ENCODE results near the gene KRT79.

The KRT79 gene

DNA sequence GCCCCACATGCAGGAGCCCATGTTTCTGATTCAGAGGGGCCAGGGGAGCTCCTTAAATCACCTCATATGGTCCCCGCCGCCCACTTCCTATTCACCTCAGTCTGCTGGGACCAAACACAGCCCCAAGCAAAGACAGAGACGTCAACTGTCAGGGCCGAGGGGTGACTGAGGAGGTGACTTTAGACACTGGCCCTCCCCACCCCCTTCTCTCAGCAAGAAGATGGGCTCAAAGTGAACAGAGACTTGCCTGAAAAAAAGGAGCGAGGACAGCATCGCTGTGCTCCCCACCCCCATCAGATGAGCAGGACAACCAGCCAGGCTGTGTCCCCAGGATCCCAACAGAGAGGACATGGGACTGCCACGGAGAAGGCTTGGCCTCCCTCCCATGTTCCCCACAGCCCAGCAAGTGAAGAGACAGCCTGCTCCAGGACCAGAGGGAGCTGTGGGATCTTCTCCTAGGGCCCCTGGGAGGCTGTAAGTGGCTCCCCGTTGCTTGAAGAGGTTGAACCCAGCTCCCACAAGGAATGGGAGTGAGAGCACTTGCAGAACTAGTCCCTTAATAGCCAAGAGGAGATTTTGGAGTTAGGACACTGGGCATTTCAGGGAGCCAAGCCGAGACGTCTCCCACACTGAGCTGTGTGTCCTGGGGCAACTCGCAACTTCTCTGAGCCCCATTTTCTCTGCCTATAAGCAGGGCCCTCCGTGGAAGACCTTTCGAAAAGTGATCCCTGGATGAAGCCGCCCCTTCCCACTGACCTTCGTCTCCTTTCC, 1.3 kb upstream of the KRT79 start:
- DNase-seq (ENCODE audit: low read depth), result no peak

DNA sequence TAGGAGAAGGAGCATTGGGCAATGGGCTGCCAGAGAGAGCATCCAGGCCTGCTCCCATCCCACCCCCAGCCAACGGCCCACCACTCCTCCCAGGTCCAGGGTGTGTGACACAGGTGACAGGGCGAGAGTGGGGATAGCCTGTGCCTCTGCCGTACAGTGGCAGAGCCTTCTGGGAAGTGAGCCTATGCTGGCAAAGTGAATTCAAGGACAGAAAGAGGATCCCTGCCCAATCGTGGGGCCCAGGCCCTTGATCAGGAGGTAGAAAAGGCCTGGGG, 553 bp upstream of the KRT79 start:
- no peak for DNase-seq (ENCODE audit: low read depth)

GRCh38 chr12:52832985-52833905, 866 bp downstream of the KRT79 start:
- DNase-seq (ENCODE audit: low read depth), result no peak

- DNase-seq (ENCODE audit: low read depth), result no peak
These were observed 1.7 kb downstream of the KRT79 start for GRCh38 chr12:52832451-52832850.

- no peak for DNase-seq (ENCODE audit: low read depth)
These were observed 2.9 kb downstream of the KRT79 start for GRCh38 chr12:52831251-52831650.

DNA sequence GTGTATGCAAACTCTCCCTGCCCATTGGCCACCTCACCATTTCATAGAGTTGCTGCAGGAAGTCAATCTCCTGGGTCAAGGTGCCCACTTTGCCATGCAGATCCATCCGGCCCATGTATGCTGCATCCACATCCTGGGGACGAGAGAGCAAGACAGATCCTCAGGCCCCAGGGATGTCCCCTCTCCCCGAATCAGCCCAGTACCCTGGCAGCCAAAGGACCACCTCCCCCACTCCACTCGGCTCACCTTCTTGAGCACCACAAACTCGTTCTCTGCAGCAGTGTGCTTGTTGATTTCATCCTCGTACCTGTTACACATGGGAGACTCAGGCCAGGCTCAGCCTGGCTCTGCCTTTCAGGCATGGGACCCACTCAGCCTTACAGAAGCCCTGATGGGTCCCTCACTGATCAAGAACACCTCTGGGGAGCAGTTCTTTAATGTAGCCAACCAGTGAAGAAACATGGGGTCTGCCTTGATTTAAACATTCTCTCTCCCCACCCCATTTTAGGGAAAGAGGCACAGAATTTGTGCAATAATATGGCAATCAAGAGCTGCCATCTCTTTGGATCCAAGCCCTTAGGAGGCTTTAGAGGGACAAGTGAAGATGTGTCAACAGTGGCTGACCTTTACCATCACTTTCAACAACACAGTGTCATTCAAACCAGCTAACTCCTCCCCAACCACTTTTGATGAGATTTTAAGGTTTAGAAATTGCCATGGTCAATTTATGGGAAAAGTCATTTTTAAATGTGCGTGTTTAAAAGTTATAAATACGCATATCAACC, 3.9 kb downstream of the KRT79 start:
- no peak for DNase-seq (ENCODE audit: low read depth)

DNA sequence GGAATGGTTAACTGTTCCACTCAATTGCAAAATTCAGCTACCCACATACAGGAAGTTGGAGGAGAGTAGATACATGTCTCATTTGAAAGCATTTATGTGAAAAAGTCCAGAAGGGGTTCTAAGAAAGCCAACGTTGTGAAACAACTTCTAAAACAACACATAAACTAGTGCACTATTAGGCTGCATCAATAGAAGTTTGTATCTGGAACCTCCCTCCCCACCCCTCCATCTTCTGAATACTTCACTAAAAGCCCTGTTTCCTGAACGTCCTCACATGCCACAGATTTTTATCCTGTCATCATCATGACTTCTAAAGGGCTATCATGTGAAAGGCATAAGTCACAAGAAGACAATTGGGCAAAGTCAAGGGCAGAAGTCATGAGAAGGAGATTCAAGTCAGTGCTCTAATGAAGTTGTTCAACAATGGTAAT, 5.5 kb downstream of the KRT79 start:
- no peak for DNase-seq (ENCODE audit: low read depth)

- DNase-seq (ENCODE audit: low read depth), result no peak
These were observed 6.0 kb downstream of the KRT79 start for GRCh38 chr12:52828156-52828555.

DNA sequence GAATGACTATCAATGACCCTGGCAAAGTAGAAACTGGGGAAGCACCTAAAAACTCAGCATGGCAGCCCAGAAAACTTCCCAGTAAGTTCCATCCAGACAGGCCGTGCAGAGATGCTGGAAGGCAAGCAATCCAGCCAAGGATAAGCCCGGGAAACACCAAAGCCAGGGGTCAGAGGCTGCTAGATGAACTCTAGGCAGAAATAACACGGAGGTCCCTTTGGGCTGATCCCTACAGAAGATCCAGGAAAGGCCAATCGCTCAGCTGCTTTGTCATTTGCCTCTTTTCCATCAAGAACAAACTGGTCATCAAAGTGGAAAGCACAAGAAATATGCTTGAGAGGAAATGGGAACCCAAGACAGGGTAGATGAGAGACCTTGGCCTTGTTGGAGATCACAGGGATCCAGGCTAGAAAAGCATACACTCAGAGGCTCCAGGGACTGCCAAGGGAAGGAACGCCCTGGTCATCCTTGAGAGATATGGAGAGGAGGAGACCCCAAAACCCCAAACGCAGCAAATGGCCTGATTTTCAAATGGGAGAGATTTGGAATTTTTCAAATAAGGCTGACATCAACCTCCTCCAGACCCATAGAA, 6.5 kb downstream of the KRT79 start:
- DNase-seq (ENCODE audit: low read depth), result no peak

- no peak for DNase-seq (ENCODE audit: low read depth)
These were observed 7.3 kb downstream of the KRT79 start for GRCh38 chr12:52826611-52827498.

DNA sequence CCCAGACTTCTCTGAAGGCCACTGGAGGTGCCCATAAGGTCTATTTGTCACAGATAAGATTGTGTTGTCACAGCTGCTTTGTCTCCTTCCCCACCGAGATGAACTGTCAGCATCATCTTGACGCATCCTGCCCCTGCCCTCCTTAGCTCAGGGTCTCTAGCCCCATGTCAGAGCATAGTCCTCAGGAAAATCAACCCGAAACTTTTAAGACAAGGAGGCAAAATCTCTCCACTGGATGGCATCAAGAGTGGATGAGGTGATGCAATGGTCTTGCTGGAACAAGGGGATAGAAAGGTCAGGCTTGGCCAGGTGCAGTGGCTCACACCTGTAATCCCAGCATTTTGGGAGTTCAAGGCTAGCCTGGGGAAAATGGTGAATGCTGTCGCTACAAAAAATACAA, 8.2 kb downstream of the KRT79 start:
- no peak for DNase-seq (ENCODE audit: low read depth)

GRCh38 chr12:52824741-52825410, 9.2 kb downstream of the KRT79 start:
- DNase-seq (ENCODE audit: low read depth), result no peak

DNA sequence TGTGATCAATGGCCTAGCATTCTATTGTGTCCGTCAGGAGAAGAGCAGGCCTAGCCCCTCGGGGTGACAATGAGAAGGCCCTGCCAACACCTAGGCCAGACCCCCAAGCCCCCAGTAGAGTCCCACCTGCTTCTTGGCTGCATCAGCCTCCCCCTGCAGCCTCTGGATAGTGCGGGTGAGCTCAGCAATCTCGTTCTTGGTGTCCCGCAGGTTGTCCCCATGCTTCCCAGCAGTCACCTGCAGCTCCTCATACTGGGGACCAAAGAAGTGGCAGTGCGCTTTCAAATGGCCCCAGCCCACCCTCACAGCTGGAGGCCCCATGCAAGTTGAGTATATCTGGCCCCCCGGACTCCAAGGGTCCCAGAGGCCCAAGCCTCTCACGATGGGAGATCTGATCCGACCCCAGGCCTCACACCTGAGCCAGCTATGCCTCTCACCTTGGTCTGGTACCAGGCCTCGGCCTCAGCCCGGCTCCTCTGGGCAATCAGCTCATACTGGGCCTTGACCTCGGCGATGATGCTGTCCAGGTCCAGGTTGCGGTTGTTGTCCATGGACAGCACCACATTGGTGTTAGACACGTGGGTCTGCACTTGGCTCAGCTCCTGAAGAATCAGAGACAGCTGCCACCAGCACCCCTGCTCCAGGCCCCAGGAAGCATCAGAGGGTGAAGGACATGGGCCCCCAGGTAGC, 10.2 kb downstream of the KRT79 start:
- no peak for DNase-seq (ENCODE audit: low read depth)

DNA sequence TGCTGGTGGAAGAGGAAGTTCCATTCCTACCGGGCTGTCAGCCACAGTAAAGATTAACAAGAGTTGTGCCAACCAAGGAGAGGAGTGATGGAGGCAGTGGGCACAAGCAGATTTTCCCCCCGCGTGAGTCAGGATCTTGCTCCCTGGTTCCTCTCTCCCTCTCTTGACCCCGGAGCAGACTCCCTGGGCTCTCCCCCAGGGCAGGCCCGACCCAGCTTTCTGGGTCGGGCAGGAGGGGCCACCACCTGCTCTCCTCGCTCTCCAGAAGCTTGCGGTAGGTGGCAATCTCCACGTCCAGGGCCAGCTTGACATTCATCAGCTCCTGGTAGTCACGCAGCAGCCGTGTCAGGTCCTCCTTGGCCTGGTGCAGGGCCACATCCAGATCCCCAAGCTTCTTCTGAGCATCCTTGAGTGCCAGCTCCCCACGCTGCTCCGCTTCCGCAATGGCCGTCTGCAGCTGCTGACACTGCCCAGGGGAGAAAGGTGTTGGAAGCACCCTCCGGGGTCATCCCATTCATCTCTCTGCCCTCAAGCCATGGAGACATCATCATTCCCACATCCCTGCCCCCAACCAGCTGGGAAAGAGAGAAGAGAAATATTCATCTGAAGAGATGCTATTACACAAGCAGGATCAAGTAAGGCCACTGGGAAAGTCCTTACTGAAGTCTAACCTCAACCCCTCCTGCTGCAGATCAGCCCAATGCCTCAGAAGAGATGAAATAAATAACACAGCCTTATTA, 11.2 kb downstream of the KRT79 start:
- DNase-seq (ENCODE audit: low read depth), result no peak

DNA sequence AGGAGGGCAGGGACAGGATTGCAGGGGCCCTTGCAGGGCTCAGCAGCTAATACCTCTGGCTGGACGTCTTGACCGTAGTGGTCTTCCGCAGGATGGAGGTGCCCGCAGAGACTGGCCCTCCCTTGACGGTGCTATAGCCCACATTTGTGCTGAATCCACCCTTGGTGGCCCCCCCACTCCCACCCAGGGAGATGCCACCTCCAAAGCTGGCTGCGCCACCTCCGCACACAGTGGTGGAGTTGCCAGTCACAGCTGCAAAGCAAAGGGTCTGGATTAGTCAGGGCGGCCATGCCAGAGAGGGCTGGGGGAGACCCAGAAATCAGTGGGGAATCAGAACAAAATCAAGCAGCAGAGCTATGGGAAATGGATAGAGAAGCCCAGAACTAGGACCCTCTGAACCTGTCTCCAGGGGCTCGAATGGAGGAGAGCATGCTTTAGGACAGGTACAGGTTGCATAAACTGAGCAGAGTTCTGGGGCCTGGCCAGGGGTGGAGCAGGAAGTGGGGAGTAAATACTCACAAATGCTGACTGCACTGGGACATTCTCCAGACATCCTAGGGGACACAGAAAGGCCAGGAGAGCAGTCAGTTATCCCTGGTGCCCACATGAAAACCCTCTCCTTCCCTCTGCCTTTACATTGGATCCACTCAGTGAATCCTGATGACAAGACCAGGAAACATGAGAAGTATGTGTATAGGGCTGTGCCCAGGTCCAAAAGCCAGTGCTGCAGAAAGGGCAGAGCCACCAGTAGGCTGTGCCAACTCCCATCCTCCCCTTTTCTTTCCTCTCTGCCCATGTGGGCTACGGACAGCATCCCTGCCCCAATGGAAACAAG, 12.1 kb downstream of the KRT79 start:
- DNase-seq (ENCODE audit: low read depth), result no peak

DNA sequence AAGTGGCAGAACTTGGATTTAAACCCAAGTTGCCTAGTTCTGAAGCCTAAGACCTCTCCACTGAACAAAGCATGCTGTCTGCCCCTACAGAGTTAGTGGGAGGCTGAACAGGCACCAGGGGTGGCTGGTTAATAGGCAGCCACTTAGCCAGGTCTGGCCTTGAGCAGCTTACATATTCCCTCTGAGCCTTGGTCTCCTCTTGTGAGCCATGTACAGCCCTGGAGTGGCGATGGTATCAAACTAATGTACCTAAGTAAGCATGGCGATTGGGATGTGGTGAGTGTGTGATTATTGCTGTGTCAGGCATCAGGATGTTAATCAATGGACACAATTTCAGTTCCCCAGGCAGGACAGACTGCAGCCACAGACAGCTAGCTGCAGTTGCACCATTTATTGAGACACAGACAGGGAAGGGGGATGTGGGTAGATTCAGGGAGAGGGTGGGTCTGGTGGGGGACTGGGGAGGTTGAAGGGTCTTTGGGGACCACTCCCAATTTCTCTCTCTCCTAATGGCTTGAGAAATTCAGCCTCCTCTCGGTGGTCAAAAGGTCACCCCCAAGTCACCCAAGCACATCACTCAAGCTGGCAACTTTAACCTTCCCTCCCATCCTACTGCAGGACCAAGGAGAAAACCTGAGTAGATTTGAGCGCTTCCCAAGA, 12.9 kb downstream of the KRT79 start:
- no peak for DNase-seq (ENCODE audit: low read depth)

- no peak for DNase-seq (ENCODE audit: low read depth)
These were observed 13.6 kb downstream of the KRT79 start for GRCh38 chr12:52820521-52820920.
